Natural killer cell (primary cell): ENCODE measurements around the gene MPRIP. TPM values are rescaled to one million over a fixed set of nuclear protein-coding genes. Genes with fewer than 3 reads are reported as not detected.
A peak's percentile ranks its signal among the peaks of the same experiment; 100 is the strongest.

Source experiments
- ATAC-seq, 3 donors: fragments of 150-1000 bp in 2 of 3; fragments of 200-7000 bp in 1 of 3; cut with Tn5 transposase; 1 replicate in 1 of 3; 2 replicates in 2 of 3; pipeline ENCODE4 v1.10.0; 2021; ENCODE audit warnings: mild to moderate bottlenecking in 2 of 3, moderate library complexity in 2 of 3
- DNase-seq, 2 donors: peaks; one replicate each; pipeline versions ENCODE4 v3.0.0 to v3.0.0-alpha.2; 2013 to 2021; ENCODE audit warnings: mixed read lengths in 1 of 2
- H3K27ac ChIP-seq: one replicate; pipeline ENCODE4 v1.5.1; 2013; ENCODE audit warnings: mild to moderate bottlenecking, low read length
- H3K27me3 ChIP-seq: one replicate; pipeline ENCODE4 v1.6.1; 2013; ENCODE audit warnings: low read length; ENCODE audit not compliant: control insufficient read depth, insufficient read depth
- H3K36me3 ChIP-seq: one replicate; pipeline ENCODE4 v1.6.1; 2013; ENCODE audit warnings: low read length; ENCODE audit not compliant: control insufficient read depth, insufficient read depth
- H3K4me1 ChIP-seq: one replicate; pipeline ENCODE4 v1.6.1; 2013; ENCODE audit warnings: low read length; ENCODE audit not compliant: control insufficient read depth, insufficient read depth
- H3K4me3 ChIP-seq: one replicate; pipeline ENCODE4 v1.5.1; 2013; ENCODE audit warnings: low read length
- H3K9me3 ChIP-seq: one replicate; pipeline ENCODE4 v1.6.1; 2013; ENCODE audit warnings: low read length; ENCODE audit not compliant: control insufficient read depth, insufficient read depth
- H3K27ac Mint-ChIP-seq, 2 donors: one replicate each; pipeline ENCODE4 v1.8.0; 2022; ENCODE audit warnings: mild to moderate bottlenecking in 2 of 2, mixed read lengths in 2 of 2, moderate library complexity in 1 of 2
- H3K27me3 Mint-ChIP-seq, 2 donors: one replicate each; pipeline ENCODE4 v1.8.0; 2022; ENCODE audit warnings: low read depth in 2 of 2, mixed read lengths in 2 of 2
- H3K36me3 Mint-ChIP-seq: one replicate; pipeline ENCODE4 v1.8.0; 2022; ENCODE audit warnings: mixed read lengths
- H3K4me1 Mint-ChIP-seq, 2 donors: one replicate each; pipeline ENCODE4 v1.8.0; 2022; ENCODE audit warnings: mixed read lengths in 2 of 2
- H3K4me3 Mint-ChIP-seq: one replicate; pipeline ENCODE4 v1.8.0; 2022; ENCODE audit warnings: mild to moderate bottlenecking, moderate library complexity, mixed read lengths
- H3K9me3 Mint-ChIP-seq, 2 donors: one replicate each; pipeline ENCODE4 v1.8.0; 2022; ENCODE audit warnings: mixed read lengths in 2 of 2
- CTCF ChIP-seq: fragments of 200-600 bp; IDR thresholded peaks from one replicate; pipeline ENCODE4 v1.8.0; 2022; ENCODE audit warnings: antibody characterized with exemption
- WGBS: methylation state at CpG from one replicate; pipeline ENCODE4 v1.1.7; 2013; ENCODE audit warnings: missing lambda C conversion rate; ENCODE audit not compliant: insufficient coverage; 5-methylcytosine and 5-hydroxymethylcytosine counted together
- intact Hi-C: fragments of 100-400 bp; cut with micrococcal nuclease; formaldehyde crosslinking; loops from one replicate; pipeline ENCODE4 v1.14.2; 2022
- total RNA-seq, 4 donors: library from RNA; stranded (reverse); fragments of 120-200 nt in 1 of 4; gene quantifications; one replicate each; pipeline versions ENCODE4 v1.2.3 to v1.2.4, GENCODE V29; 2013 to 2022

MPRIP gene
- total RNA-seq, 3 donors from 2014 or later (not counting 1 experiment from before 2014, with no cell fraction given): 225 to 272 (median 229) TPM

GRCh38 chr17:17169396-17169795, 127.1 kb downstream of the MPRIP start:
- no peak overlapping the region for H3K4me3 ChIP-seq
- no peak overlapping the region for H3K27ac ChIP-seq
- 89% methylated on average over 4 of the region's 4 CpGs for WGBS
- no peaks in the 10 kb centered on the region for H3K27me3 Mint-ChIP-seq
- no peaks in the 10 kb centered on the region for H3K36me3 Mint-ChIP-seq
- H3K36me3 ChIP-seq: peaks cover 69% of the 10 kb centered on the region
- H3K27me3 ChIP-seq: no peaks in the 10 kb centered on the region
- ATAC-seq (no peak), DNase-seq (no peak)
- no peaks in the 10 kb centered on the region for H3K9me3 Mint-ChIP-seq
- H3K4me1 Mint-ChIP-seq: peaks cover 29 to 37% of the 10 kb centered on the region in 2 donors
- peaks cover 30% of the 10 kb centered on the region for H3K4me1 ChIP-seq
- TF ChIP-seq CTCF: no peak
- intact Hi-C loops: no loop called here
- H3K27ac Mint-ChIP-seq: peak overlapping the region in 1 of 2 donors; percentile 9
- H3K4me3 Mint-ChIP-seq: no peak overlapping the region
- H3K9me3 ChIP-seq: no peaks in the 10 kb centered on the region

- WGBS: 91% methylated on average over 9 of the region's 9 CpGs
- peaks cover 34% of the 10 kb centered on the region for H3K4me1 ChIP-seq
- H3K36me3 ChIP-seq: peaks cover 68% of the 10 kb centered on the region
- H3K36me3 Mint-ChIP-seq: no peaks in the 10 kb centered on the region
- intact Hi-C loops: no loop called here
- H3K9me3 Mint-ChIP-seq: no peaks in the 10 kb centered on the region
- H3K27ac ChIP-seq: no peak overlapping the region
- H3K27me3 Mint-ChIP-seq: no peaks in the 10 kb centered on the region
- H3K4me1 Mint-ChIP-seq: peaks cover 29 to 37% of the 10 kb centered on the region in 2 donors
- no peak overlapping the region for H3K4me3 ChIP-seq
- H3K9me3 ChIP-seq: no peaks in the 10 kb centered on the region
- peak overlapping the region in 1 of 2 donors; percentile 29 for H3K27ac Mint-ChIP-seq
- H3K27me3 ChIP-seq: no peaks in the 10 kb centered on the region
- DNase-seq (no peak), ATAC-seq (no peak)
- H3K4me3 Mint-ChIP-seq: no peak overlapping the region
- TF ChIP-seq CTCF: no peak
Measured at GRCh38 chr17:17170346-17170985, 128.2 kb downstream of the MPRIP start.

- Histone ChIP-seq H3K27ac (no peak overlapping the region), H3K27me3 (no peaks in the 10 kb centered on the region), H3K36me3 (peaks cover 69% of the 10 kb centered on the region), H3K9me3 (no peaks in the 10 kb centered on the region), H3K4me3 (no peak overlapping the region), H3K4me1 (peaks cover 38% of the 10 kb centered on the region)
- DNase-seq (no peak), ATAC-seq (no peak)
- TF ChIP-seq CTCF: no peak
- intact Hi-C loops: no loop called here
- Mint-ChIP-seq H3K4me1 (peaks cover 29 to 37% of the 10 kb centered on the region in 2 donors), H3K9me3 (no peaks in the 10 kb centered on the region), H3K27ac (peak overlapping the region; percentile 29 to 53), H3K27me3 (no peaks in the 10 kb centered on the region), H3K36me3 (no peaks in the 10 kb centered on the region), H3K4me3 (no peak overlapping the region)
- 59% methylated on average over 7 of the region's 7 CpGs for WGBS
Measured at GRCh38 chr17:17171186-17171585, 128.9 kb downstream of the MPRIP start.
